GM21447 (cell line): ENCODE data around the gene DGKZ.

Experiments
- ATAC-seq: cut with Tn5 transposase; IDR thresholded peaks from one replicate; pipeline ENCODE4 v1.9.1; 2021; ENCODE audit not compliant: unreplicated experiment

DGKZ gene

DNA sequence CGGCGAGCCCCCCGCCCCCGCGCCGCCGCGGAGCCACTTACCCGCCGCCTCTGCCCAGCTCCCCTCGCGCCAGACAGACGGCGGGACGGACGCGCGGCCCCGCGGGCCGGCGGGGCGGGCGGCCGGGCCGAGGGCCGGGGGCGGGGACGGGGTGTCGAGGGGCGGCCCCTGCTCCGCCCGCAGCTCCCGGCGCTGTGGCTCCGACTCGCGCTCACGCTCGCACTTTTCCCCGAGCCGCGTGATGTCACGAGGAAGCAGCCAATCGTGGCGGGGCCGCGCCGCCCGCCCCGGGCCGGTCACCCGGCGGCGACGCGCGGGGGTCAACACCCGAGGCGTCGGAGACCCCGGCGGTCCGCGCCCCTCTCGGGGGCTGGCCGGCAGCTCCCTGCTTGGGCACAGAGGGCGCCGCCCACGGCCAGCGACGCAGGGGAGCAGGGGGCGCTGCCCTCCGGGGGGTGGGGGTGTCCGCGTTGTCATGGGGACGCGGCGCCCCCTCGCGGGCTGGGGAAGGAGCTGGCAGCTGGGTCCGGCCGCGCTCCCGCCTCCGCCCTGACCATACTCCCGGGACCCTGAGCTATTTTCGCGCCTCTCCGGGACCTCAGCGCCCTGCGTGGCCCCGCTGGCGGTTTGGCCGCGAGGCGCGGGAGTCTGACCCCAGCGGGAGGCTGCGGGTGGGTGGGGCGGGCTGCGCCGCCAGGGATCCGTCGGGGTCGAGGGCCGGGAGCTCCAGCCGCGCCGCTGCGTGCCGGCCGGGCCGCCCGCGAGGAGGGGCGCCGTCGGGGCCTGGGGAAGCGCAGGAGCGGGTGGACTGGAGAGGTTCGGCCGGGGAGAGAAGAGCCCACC is 44.5 kb downstream of the DGKZ start, which contains the start of gene CHRM4:
CHRM4 (minus strand) TSS at position 199 of the 843 bp plus-strand sequence. CDS start 5,219 bp downstream, outside the sequence.
- ATAC-seq: no peak

DNA sequence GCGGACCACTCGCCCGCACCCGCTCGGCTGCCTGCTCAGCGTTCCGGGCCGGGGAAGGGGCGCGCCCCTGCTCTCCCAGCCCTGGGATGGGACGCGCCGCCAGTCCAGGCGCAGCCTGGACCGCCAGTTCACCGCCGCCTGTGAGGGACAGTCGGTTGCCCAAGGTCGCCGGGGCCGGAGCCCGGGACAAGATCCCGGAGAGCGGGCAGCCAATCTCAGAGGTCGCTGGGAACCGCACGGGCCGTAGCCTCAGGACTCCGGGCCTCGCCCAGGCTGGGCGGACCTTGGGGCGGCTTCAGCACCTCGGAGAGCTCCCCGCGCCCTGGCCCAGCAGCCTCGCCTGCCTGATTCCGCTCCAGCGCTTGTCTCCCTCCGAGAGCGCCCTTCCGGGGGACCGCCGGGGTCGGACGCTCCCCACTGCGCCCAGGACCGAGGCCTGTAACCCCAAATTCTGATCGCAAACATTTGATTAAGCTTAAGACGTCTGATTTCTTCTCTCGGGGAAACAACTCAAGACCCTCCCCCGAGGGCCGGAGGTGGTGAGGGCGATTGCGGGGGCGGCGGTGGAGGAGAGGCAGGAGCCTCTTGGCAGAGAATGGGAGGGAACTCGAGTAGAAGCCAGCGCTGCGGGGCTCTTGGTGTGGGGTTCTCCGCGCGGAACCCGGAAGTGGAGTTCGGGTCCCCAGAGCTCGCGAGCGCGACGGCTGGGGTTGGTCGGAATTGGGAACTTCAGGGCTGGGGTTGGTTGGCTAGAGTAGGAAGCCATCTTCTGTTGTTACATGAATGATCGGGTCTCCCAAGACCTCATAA is 45.4 kb downstream of the DGKZ start:
- peak; percentile 57 for ATAC-seq

DNA sequence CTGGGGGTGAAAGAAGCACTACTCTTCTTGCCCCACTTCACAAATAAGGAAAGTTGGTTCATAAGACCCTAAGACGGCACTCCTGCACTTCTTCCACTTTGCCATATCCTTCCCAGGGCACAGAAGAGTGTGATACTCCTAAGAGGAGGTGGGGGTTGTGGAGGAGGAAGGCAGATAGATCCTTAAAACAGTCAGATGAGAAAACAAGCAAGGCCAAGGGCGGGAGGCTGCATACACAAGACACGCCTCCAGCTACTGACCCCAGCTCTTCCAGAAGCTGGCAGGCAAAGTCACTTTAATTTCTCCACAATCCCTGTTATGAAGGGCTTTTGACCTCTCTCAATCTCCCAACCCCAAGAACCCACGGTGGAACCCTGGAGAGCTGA is 46.0 kb downstream of the DGKZ start:
- ATAC-seq: no peak

DNA sequence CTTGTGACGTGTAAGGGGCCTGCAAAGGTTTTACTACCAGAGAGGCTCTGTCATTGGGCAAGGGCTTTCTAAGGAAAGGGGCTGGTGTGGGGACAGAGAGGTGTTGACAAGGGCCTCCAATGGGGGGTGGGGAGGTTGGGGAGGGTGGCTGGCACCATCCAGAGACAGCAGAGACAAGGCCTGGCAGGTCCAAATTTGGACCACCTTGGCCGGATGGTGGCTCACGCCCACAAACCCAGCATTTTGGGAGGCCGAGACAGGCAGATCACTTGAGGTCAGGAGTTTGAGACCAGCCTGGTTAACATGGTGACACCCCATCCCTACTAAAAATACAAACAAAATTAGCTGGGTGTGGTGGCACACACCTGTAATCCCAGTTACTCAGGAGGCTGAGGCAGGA is 46.5 kb downstream of the DGKZ start:
- ATAC-seq: no peak

DNA sequence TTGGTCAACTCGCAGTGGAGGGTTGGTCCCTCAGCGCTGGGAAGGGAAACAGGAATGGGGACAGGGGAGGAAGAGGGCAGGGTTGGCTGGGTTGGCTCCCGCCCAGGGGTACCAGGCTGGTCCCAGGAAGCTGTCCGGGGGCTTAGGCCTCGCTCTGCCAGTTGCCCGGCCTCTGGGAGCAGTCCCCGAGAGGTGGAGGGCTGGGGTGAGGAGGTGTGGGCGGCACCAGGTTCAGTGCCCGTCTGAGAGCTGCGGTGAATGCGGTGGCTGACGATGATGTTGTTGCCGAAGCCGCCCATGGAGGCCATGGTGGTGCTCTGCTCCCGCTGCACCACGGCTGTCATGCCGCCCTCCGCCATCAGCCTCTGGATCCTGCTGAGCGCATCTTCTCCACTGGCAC is 50.3 kb downstream of the DGKZ start:
- no peak for ATAC-seq

DNA sequence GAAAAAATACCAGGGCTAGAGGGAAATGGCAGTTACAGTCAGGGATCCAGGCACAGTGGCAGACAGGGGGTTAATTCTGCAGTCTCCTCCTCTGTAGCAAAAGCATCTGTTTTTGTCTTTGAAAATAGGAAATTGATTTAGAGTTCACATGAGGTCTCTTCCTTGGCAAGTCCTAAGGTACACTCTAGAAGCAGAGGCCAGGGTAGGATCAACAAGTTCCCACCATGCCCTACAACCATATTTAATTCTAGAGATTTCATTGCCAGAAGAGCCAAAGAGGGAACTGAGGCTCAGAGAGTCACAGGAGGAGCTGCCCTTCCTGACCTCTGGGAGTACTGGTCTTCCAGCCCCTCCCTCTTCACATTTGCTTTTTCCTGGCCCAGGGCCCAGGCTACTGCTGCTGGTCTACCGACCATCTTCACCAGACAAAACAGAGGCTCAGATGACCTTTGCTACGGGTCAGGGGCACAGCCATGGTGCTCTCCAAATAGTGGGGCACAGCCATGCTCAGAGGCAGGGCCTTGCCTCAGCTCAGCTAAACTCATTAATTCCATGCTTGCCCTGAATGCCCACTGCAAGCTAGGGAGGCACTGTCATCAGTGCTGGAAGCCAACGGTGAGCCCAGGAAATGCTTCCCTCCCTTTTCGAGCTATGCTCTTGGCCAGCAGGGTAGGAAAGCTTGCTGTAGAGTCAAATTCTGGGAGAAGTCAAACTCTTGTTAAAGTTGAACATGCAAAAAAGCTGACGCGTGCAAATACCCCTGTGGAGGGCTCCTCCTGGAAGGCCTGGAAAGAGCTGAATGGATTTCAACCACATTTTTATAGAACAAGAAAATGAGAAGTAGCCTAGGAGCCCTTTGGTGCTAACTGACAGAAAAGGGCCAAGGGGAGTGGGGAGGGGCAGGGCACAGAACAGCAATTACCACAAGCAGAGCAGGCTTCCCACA is 56.0 kb downstream of the DGKZ start:
- ATAC-seq: no peak

DNA sequence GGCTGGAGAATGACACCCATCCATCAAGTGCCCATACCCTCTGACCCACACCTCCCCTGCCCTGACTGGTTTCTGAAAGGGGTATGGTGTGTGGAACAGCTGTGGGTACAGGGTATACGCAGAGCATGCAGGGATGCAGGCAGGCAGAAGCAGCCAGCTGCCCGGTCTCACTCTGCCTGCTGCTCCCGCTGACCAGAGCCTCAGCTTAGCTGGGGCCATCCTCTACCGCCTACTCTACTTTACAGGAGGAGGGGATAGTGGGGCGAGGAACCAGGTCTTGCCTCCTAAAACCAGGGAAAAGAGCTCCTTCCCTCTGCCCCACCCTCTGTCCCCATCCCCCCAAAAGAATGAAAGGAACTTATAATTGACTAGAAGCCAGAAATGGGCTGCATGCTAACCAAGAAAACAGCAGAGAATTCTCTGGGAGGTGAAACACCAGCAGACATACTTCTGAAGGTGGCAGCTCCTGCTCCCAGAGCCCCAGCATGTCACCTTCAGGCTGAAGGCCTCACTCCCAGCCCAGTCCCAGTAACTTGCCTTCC is 57.3 kb downstream of the DGKZ start:
- ATAC-seq: no peak

DNA sequence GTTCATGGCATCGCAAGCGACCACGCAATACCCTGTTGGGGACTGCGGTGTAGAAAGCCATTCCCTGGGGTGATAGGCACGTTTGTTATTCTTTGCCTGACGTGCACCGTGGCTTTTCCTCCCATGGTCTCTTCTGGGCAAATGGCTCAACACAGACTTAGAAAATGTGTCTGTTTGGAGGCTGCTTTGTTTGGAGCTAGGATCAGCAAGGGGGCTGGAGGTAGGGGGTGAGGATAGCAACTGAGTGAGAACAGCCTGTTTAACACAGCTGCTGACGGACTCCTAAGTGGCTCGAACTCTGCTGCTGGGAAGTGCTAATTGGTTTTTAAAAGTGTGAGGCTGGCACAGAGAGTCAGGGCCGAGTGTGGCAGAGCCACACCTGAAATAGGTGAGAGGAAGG is 60.4 kb downstream of the DGKZ start:
- no peak for ATAC-seq

DNA sequence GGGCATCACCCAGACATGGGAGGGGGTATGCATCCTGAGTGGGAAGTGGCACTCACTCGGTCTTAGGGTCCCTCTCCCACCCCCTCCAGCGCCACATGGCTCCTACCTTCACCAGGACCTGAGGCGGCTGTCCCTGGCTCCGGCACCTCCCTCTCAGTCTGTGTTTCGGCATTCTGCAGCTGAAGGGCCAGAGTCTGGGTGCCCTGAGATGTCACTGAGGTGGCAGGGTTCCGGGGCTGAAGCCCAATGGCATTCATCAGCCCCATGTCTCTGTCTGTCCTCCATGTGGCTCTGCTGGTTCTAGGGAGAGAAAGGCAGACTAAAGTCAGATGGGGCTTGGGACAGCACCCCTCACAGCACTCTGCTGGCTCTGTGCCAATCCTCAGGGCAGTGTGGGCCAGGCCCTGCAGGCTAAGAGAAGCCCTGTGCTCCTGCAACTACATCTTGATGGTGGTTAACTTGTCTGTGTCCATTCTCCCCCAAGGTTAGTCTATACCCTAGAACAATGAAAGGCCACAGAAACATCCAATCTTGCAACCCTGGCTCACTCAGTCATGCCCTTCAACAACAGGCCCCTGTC is 61.2 kb downstream of the DGKZ start:
- ATAC-seq: no peak

DNA sequence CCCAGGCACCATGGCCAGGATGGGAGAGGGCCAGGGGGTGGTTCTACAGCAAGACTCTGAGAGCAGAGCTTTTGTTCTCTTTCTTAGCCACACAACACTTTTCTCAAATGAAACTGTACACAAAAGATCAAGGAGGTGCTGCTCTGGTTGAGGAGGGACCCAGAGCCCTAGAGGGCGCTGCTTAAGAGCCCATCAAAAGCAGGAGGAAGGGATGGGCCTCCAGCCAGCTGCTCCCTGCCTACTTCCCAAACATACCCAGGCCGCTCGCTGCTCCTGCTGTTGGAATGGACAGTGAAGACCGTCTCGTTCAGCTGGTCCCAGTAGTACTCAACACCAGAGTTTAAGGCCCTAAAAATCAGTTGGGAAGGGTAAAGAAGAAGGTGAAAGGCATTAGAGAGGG is 62.8 kb downstream of the DGKZ start:
- ATAC-seq: no peak

DNA sequence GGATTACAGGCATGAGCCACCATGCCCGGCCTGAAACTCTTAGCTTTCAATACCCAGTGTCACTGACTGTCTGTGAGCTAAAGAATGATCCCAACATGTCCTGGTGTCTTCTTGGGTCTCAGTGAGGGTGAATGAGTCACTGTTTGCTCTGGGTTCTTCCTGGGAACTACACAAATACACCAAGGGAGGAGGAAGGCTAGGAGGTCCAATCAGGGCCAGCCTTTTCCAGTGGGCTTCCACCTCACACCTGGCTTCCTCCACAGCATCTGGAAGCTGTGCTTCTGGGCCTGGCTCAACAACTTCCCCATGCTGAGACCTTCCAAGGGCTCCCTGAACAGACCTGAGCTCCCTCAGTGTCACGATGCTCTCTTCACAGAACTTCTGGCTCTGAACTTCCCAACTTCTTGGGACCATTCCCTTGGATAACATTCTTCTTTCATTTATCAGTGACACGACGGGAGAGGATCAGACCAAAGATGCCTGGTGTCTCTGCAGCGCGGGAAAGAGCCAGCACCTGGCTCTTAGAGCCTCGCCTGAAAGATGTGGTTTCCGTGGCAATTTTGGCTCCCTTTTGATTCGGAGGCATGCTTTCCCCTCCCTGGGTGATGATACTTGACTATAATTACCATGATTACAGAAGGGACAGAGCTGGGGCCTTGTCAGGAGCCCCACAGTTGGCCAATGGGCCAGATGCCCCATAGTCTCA is 66.7 kb downstream of the DGKZ start:
- no peak for ATAC-seq

DNA sequence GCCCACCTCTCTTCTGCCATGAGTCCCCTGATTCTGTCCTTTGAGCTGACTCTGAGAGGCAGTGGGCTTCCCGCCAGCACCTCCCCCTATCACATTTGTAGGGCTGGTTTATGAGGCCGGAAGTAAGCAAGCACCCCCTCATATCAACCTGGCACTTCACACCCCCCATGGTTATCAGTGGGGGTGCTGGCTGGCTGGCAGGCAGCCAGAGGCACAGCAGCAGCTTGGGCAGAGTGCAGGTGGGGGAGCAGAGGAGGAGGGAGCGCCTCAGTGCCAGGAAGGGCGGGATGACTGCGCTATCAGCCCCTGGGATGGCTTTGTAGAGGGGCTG is 67.2 kb downstream of the DGKZ start:
- ATAC-seq: no peak

DNA sequence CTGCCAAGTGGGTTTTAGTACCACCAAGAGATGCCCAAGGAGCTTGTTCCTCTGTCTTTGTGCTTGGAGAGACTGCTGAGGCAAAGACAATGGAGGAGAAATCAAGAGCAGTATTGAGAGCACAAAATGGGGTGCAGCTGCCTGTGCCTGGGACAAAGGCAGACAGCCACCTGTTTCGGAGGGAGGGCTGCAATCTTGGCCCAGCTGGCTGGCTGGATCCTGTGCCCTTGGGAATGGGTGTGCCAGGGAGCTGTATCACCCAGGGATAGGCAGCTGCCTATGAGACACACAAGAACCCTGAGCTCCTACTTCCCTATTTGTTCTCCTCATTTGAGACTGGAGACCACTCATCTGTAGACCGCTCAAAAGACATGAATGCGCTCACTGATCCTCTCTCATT is 67.6 kb downstream of the DGKZ start:
- ATAC-seq: no peak

DNA sequence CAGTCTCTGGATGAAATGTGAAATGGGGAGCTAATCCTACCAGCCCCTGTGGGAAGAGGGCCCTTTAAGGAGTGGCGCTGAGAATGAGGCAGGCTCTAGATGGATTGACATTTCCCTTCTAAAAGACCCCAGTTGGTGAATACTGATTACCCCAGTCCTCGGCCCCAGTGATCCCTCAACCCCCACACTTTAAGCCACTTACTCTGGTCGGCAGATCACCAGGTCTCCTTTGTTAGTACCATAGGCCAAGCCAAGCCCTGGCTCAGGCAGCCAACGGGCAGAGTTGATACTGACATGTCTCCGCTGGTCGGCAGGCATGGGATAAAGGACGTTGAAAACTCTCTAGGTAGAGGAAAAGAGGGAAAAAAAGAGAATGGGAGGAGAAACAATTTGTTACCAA is 70.4 kb downstream of the DGKZ start:
- no peak for ATAC-seq

DNA sequence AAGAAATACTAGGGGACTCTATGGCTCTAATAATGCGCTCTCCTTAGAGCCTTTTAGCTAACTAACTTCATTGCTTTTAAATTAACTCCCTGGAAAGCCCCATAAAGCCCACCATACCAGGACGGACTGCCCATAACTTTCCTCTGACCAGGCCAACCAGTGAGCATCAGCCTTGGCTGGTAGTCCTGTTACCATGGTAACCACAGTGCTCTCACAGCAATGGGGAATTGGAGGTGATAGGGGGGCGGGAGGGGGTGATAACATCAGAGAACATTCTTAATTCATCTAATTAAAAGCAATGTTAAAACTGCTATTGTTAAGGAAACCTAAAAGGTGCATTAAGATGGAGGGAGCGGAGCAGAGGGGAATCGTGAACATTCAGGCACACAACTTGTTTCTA is 71.5 kb downstream of the DGKZ start:
- no peak for ATAC-seq

DNA sequence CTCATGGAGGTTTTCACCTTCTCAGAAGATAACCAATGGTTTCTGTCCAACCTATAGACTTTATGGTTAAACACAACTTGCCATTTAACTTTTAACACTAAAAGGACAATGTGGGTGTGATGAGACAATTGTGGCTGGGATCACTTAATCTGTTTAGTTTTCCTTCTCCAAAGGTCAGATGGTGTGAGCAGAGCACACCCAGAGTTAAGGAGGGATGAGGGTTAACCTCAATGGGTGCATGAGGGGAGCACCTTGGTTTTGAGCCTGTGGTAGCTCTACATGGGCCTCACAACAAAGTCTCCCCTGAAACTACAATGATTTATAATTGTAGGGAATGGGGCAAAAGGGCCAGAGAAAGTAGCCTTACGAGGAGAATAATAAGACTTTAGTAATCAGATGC is 73.2 kb downstream of the DGKZ start:
- no peak for ATAC-seq

DNA sequence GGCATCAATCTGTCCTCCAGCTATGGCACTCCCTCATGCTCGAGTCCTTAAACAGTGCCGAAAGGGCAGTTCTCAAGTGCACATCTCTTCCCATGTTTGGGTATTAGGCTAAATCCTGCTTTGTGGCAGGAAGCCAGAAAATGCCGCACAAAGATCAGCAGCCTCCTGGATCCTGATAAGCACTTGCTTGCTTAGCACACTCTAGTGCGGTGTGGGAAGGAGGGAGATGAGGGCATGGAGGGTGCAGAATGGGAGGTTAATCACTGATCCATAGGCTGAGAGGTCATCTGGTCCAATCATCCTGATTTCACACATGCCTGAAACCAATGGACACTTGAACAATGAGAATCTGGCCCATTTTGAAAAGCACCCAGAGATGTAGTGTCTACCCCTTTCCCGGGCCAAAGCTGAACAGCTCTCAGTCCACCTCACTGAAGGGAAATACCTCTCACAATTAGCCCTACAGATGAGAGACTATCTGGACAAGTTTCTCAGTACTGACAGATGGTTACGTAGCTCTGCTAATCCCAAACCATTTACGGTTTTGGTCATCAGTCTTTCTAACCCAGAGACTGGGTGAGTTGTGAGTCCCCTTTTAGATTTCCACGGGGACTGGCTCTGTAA is 74.1 kb downstream of the DGKZ start:
- no peak for ATAC-seq

DNA sequence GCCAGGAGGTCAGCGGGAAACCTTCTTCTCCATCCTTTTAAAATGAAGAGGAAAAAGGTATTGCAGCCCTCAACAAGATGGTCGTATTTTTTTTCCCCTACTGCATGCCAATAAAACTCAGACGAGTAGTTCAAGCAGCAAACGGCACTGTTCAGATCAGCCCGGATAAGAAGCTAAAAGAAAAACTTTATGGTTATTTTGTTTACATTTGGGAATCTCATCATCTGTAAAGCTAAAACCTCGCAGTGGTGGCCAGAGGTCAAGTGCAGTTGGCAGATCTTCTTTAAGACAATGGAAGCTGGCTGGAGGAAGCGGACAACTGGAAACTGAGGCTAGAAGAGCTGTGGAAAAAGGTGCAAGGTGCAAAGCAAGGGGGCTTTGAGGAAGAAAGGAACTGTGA is 75.3 kb downstream of the DGKZ start:
- ATAC-seq: no peak

DNA sequence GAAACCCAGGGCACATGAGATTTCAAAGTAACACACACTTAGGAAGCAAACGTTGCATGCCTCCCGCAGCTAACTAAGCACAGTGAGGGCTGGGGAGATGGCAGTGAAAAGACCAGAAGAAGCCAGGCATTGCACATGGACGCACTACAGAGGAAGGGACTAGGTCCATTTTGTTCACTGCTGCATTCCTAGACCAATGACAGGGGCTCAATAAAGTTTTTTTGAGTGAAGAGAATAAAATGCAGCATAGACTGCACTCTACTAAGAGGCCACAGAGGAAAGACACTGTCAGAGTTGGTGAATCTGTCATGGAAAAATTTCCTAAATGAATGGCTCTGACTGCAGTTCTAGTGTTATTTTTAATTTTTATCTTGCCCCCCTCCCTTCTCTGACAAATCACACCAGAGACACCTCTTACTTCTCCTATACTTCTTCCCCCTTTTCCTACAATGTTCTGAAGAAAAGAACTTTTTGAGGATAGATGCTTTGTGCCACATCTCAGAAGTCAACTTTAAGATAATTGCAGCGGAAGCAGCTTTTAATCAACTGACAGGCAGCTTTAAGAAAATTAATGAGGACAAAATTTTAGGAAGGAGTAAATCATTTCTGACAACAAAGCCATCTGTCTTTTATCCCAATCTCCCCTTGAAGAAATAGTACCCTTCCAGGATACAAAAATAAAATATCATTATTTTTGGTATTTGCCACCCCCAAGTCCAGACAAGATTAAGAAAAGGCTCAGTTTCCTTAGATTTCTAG is 79.1 kb downstream of the DGKZ start:
- ATAC-seq: no peak
